ENCODE data around the gene SLC9C1.

The SLC9C1 gene

DNA sequence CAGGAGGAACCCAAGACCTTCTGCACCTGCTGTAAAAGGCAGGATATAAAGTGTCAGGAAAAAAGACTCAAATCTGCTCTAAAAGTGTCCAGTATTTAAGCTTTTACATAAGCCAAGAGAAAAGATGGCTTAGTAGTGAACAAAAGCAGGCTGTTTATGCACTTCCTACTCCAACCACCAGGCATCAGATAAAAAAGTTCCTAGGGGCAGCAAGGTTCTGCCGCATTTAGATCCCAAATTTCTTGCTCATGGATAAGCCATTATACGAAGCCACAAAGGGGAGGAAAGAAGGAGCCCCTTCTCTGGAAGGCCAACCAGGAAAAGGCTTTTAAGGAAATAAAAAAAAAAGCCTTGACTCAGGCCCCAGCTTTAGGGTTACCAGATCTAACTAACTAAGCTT is 10.6 kb upstream of the SLC9C1 start:
- TF ChIP-seq, protein P1, sequence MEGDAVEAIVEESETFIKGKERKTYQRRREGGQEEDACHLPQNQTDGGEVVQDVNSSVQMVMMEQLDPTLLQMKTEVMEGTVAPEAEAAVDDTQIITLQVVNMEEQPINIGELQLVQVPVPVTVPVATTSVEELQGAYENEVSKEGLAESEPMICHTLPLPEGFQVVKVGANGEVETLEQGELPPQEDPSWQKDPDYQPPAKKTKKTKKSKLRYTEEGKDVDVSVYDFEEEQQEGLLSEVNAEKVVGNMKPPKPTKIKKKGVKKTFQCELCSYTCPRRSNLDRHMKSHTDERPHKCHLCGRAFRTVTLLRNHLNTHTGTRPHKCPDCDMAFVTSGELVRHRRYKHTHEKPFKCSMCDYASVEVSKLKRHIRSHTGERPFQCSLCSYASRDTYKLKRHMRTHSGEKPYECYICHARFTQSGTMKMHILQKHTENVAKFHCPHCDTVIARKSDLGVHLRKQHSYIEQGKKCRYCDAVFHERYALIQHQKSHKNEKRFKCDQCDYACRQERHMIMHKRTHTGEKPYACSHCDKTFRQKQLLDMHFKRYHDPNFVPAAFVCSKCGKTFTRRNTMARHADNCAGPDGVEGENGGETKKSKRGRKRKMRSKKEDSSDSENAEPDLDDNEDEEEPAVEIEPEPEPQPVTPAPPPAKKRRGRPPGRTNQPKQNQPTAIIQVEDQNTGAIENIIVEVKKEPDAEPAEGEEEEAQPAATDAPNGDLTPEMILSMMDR (conservative IDR thresholded peaks at IDR 0.05), result no peak; the same call in 1 of the 2 replicates
- TF ChIP-seq ZFX (IDR thresholded peaks at IDR 0.05), result no peak

DNA sequence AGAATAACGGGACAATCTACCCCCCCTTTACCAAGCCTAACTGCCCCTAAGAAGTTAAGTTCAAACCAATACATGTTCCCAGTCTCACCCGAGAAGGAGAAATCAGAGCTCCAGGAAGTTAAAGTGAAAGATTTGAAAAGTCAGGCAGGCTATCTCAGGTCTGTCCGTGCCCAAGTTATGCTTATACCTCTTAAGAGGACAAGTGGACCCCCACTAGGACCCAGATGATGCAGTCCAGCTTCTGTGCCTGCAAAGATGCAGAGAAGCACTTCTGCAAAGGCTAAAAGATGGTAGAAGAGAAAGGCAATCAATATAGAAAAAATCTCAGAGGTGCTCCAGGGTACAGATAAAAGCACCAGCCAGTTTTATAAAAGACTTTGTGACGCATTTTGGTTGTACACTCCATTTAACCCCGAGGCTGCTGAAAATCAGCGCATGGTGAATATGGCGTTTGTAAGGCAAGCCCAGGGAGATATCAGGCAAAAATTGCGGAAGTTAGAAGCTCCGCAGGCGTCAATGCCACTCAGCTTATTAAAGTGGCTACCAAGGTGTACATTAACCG is 9.8 kb upstream of the SLC9C1 start:
- no peak overlapping the region for H3K27ac ChIP-seq
- no peak for TF ChIP-seq ZFX (IDR thresholded peaks at IDR 0.05)
- TF ChIP-seq, protein P1 (conservative IDR thresholded peaks at IDR 0.05), result no peak

More for the DNA sequence above, 10.6 kb upstream of the SLC9C1 start:
- H3K27ac ChIP-seq, result no peak overlapping the region

DNA sequence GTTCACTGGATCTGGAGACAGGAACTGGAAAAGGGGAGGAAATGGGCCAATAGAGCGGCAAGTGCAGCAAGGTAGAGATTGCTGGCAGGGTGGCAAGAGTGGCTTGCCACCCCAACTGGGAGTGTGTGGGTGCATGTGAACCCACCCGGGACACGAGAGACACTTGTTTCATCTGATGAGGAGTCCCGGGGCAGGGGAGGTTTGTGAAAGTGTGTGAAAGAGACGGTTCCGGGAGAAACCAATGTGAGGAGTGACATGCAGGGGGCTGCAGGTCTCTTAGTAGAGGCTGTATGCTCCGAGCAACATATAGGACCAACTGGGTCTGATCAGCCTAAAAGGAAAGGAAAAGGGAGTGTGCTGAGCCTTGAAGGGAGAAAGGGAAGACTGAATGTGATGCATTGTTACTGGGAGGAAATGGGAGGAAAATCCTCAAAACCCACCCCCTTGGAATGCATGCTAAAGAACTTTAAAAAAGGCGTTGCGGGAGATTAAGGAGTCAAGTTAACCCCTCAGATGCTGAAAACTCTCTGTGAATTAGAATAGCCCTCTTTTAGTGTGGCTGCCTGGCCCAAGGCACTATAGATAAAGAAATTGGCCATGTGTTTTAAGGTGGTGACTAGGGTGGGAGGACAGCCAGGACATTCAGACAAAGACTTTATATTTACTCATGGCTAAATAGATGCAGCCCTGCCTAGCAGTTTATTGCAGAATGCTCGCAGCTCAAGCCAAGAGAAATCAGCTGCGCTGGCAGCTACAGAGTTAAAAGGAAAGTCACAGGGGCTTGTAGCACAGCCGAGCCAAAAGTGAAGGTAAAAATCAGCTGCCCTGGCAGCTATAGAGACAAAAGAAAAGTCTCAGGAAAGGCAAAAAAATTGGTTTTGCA is 9.1 kb upstream of the SLC9C1 start:
- TF ChIP-seq, protein P1 (conservative IDR thresholded peaks at IDR 0.05), result no peak
- TF ChIP-seq ZFX (IDR thresholded peaks at IDR 0.05), result no peak
- no peak overlapping the region for H3K27ac ChIP-seq

DNA sequence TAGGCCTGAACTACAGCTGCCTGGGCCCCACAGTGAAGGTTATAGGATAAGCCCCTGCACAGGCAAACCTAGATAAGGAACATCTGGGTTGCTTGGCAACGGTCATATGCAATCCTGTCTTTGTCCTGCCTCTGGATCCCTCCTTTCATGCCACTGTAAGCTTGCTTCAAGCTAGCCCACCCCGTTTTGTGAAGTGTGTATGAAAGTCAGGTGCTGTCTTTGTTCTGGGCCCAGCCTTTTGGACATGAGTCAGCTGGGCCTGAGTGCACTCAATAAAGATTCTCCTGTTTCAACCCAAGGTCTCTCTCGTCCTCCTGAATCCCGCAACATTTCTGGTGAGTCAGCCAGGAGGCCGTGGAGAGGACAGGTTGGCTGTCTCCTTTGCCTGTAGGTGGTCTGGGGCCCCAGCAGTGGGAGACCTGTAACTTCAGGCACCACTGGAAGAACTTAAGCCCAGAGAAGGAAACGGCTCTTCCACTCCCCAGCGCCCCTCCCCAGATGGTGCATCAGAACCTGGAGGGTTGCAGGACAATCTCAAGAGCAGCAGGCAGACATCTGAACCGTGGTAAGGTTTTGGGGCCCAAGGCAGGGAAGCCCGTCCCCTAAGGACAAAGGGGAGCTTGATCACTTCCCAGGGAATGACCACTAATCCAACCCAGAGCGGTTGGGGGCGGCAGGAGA is 8.3 kb upstream of the SLC9C1 start:
- H3K27ac ChIP-seq, result no peak overlapping the region
- TF ChIP-seq ZFX (IDR thresholded peaks at IDR 0.05), result no peak
- TF ChIP-seq, protein P1 (conservative IDR thresholded peaks at IDR 0.05), result no peak

DNA sequence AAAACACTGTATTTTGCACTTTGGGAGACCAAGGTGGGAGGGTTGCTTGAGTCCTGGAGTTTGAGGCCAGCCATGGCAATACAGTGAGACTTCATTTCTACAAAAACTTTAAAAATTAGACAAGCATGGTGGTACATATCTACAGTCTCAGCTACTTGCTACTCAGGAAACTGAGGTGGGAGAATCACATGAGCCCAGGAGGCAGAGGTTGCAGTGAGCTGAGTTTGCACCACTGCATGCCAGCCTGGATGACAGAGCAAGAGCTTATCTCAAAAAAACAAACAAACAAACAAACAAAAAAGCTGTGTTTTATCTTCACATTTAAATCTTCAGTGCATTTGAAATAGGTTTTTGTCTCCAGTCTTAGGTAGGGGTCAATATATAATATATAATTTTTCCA is 4.8 kb upstream of the SLC9C1 start:
- TF ChIP-seq, protein P1 (conservative IDR thresholded peaks at IDR 0.05), result no peak
- TF ChIP-seq ZFX (IDR thresholded peaks at IDR 0.05), result no peak
- H3K27ac ChIP-seq, result no peak overlapping the region

DNA sequence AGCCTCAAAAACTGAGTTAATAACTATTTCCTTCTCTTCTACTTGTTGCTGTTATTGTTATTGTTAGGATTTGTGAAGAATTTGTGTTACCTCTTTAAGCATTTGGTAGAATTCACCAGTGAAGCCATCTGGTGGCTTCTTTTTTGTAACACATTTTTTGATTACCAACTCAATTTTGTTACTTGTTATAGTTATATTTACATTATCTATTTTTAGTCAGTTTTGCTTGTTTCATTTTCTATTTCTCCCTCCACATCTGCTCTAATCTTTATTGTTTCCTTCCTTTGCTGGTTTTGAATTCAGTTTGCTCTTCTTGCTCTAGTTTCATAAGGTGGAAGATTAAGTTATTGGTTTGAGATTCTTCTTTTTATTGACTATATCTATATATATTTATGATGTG is 3.7 kb upstream of the SLC9C1 start:
- TF ChIP-seq, protein P1 (conservative IDR thresholded peaks at IDR 0.05), result no peak
- TF ChIP-seq ZFX (IDR thresholded peaks at IDR 0.05), result no peak
- H3K27ac ChIP-seq, result no peak overlapping the region

DNA sequence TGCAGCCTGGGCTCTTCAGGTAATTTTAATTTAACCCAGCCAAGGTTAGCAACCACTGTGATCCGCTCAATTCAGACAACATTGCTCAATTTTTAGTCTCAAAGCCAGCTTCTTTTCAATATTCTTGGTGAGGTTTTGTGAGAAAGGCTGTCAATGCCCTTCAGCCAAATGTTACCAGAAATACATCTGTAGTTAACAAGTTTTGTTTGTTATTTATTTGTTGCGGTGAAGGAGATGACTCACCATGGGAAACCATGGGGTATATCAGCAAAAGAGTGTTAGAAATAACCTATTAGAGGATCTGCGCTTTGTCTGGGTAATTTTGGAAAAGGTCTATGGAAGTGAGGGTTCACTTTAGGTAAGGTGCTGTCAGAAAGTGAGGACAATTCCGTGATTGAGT is 5.0 kb downstream of the SLC9C1 start:
- no peak overlapping the region for H3K27ac ChIP-seq
- TF ChIP-seq, protein P1 (conservative IDR thresholded peaks at IDR 0.05), result no peak
- TF ChIP-seq ZFX (IDR thresholded peaks at IDR 0.05), result no peak

Data from C4-2B (cell line).